HG02623 (cell line): ENCODE results near the gene PRSS48.
A peak's percentile ranks its signal among the peaks of the same experiment; 100 is the strongest.
"Not testable (repeated sequence)": the region's sequence is repeated elsewhere in the genome, so short reads cannot be mapped to it uniquely, and the experiment has no call there.

Experiments used
- ATAC-seq: cut with Tn5 transposase; IDR thresholded peaks from one replicate; pipeline ENCODE4 v1.9.1; 2021; ENCODE audit warnings: moderate library complexity; ENCODE audit not compliant: unreplicated experiment

PRSS48 gene

GRCh38 chr4:151315212-151315886 is 38.4 kb downstream of the PRSS48 start:
- no peak for ATAC-seq

- ATAC-seq, result no peak
Measured at GRCh38 chr4:151316645-151317044, 39.7 kb downstream of the PRSS48 start.

GRCh38 chr4:151318307-151319006 is 41.5 kb downstream of the PRSS48 start:
- ATAC-seq, result no peak

- ATAC-seq, result no peak
Measured at GRCh38 chr4:151319490-151319889, 42.5 kb downstream of the PRSS48 start.

GRCh38 chr4:151321586-151321985 is 44.6 kb downstream of the PRSS48 start:
- no peak for ATAC-seq

GRCh38 chr4:151322161-151322560 is 45.2 kb downstream of the PRSS48 start:
- ATAC-seq, result not testable (repeated sequence)

GRCh38 chr4:151322570-151322969 is 45.6 kb downstream of the PRSS48 start:
- no peak for ATAC-seq

- no peak for ATAC-seq
Measured at GRCh38 chr4:151323667-151324066, 46.7 kb downstream of the PRSS48 start.

- no peak for ATAC-seq
Measured at GRCh38 chr4:151324124-151324751, 47.3 kb downstream of the PRSS48 start.

GRCh38 chr4:151324752-151325110 is 47.8 kb downstream of the PRSS48 start:
- peak; percentile 48 for ATAC-seq

GRCh38 chr4:151325111-151325948 is 48.4 kb downstream of the PRSS48 start, which contains the start of gene SH3D19:
Gene SH3D19 (minus strand): TSS chr4:151325605. CDS start chr4:151325352, 253 bp downstream.
- peak; percentile 20 for ATAC-seq

- ATAC-seq, result no peak
Measured at GRCh38 chr4:151325949-151326246, 48.9 kb downstream of the PRSS48 start.

GRCh38 chr4:151329217-151330007 is 52.5 kb downstream of the PRSS48 start:
- no peak for ATAC-seq

GRCh38 chr4:151331276-151332042 is 54.5 kb downstream of the PRSS48 start:
- ATAC-seq, result no peak

- ATAC-seq, result no peak
Measured at GRCh38 chr4:151339467-151339866, 62.5 kb downstream of the PRSS48 start.

GRCh38 chr4:151340751-151341385 is 63.9 kb downstream of the PRSS48 start:
- no peak for ATAC-seq
